ENCODE data around the gene CPPED1.

The CPPED1 gene

DNA sequence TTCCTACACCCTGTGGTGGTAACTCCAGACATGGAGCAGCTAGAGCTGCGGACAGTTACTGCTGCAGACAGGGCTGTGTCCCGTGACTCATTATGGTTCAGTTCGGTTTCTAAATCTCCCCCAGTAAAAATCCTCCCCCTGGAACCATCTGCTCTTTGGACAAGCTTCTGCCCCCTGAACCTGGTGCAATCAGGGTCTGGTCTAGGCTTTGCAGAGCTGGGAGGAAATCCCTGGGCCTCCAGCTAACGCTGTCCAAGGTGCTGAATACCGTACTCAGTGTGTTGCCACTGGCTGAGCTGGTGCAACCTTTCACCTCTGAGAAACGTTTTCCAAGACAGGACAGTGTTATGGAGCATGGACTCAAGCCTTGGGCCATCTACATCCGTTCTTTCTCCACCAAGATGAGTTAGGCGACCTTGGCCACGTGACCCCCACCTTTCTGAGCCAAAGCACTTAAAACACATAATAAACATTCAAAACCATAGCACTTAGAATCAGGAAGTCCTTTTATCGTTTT is 142.0 kb downstream of the CPPED1 start:
- H3K9me3 ChIP-seq (ENCODE audit: insufficient read depth, low read length): 0 out of 2 replicates have a peak, but pooled peaks cover 3% of the 10 kb centered on the region

DNA sequence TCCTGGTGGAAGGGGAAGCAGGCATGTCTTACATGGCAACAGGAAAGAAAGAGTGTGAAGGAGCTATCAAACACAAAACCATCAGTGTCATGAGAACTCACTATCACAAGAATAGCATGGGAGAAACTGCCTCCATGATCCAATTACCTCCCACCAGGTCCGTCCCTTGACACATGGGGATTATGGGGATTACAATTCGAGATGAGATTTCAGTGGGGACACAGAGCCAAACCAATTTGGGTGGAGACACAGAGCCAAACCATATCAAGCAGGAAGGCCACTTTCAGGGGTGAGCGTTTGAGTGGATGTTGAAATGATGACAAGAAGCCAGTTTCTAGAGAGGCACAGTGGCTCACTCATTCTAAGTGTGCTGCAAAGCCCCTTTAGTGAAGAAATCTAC is 143.8 kb downstream of the CPPED1 start:
- TF ChIP-seq, protein P1, sequence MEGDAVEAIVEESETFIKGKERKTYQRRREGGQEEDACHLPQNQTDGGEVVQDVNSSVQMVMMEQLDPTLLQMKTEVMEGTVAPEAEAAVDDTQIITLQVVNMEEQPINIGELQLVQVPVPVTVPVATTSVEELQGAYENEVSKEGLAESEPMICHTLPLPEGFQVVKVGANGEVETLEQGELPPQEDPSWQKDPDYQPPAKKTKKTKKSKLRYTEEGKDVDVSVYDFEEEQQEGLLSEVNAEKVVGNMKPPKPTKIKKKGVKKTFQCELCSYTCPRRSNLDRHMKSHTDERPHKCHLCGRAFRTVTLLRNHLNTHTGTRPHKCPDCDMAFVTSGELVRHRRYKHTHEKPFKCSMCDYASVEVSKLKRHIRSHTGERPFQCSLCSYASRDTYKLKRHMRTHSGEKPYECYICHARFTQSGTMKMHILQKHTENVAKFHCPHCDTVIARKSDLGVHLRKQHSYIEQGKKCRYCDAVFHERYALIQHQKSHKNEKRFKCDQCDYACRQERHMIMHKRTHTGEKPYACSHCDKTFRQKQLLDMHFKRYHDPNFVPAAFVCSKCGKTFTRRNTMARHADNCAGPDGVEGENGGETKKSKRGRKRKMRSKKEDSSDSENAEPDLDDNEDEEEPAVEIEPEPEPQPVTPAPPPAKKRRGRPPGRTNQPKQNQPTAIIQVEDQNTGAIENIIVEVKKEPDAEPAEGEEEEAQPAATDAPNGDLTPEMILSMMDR (IDR thresholded peaks at IDR 0.05; ENCODE audit: low read depth, low read length): no peak
- TF ChIP-seq EZH2phosphoT487 (IDR thresholded peaks at IDR 0.05; ENCODE audit: low read depth): no peak
- H3K4me1 ChIP-seq (ENCODE audit: low read length): no peaks in the 10 kb centered on the region
- no peak overlapping the region for H2AFZ ChIP-seq (ENCODE audit: low read depth, low read length)
- no peak overlapping the region for H3K9ac ChIP-seq (ENCODE audit: low read length)
- no peak overlapping the region for H3K4me2 ChIP-seq (ENCODE audit: low read length)
- no peak overlapping the region for H3K4me3 ChIP-seq (ENCODE audit: low read length)
- H3K36me3 ChIP-seq (replicated peaks; ENCODE audit: low read depth, low read length): peaks cover 3% of the 10 kb centered on the region
- no peaks in the 10 kb centered on the region for H4K20me1 ChIP-seq (ENCODE audit: insufficient read depth, low read length)
- H3K9me3 ChIP-seq (ENCODE audit: insufficient read depth, low read length): 0 out of 2 replicates have a peak, but pooled peaks cover 3% of the 10 kb centered on the region
- no peaks in the 10 kb centered on the region for H3K27me3 ChIP-seq (ENCODE audit: low read depth, low read length)
- H3K79me2 ChIP-seq (ENCODE audit: low read length): no peaks in the 10 kb centered on the region
- H3K27ac ChIP-seq (ENCODE audit: low read length): no peak overlapping the region

More for the DNA sequence above, 142.0 kb downstream of the CPPED1 start:
- Histone ChIP-seq H3K27ac (ENCODE audit: low read length) (no peak overlapping the region), H3K9ac (ENCODE audit: low read length) (no peak overlapping the region), H3K79me2 (ENCODE audit: low read length) (no peaks in the 10 kb centered on the region), H3K4me2 (ENCODE audit: low read length) (no peak overlapping the region), H2AFZ (ENCODE audit: low read depth, low read length) (no peak overlapping the region), H3K27me3 (ENCODE audit: low read depth, low read length) (no peaks in the 10 kb centered on the region), H4K20me1 (ENCODE audit: insufficient read depth, low read length) (no peaks in the 10 kb centered on the region), H3K36me3 (replicated peaks; ENCODE audit: low read depth, low read length) (peaks cover 3% of the 10 kb centered on the region), H3K4me3 (ENCODE audit: low read length) (no peak overlapping the region), H3K4me1 (ENCODE audit: low read length) (no peaks in the 10 kb centered on the region)
- no peak for TF ChIP-seq EZH2phosphoT487 (IDR thresholded peaks at IDR 0.05; ENCODE audit: low read depth)
- TF ChIP-seq, protein P1 (IDR thresholded peaks at IDR 0.05; ENCODE audit: low read depth, low read length): no peak

DNA sequence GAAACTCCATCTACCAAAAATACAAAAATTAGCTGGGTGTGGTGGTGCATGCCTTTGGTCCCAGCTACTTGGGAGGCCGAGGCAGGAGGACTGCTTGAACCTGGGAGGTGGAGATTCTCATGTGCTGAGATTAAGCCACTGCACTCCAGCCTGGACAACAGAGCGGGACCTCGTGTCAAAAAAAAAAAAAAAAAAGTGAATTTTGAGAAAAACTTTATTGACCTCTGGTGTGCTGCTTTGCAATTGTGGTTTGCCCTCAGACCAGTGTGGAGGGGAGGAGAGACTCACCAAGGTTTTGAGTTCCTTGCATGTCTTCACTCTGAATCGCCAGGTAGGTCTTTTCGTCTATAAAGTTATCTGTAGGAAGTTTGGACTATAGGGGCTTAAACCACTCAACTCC is 145.2 kb downstream of the CPPED1 start:
- Histone ChIP-seq H3K9me3 (ENCODE audit: insufficient read depth, low read length) (0 out of 2 replicates have a peak, but pooled peaks cover 3% of the 10 kb centered on the region), H3K27ac (ENCODE audit: low read length) (no peak overlapping the region), H3K4me3 (ENCODE audit: low read length) (no peak overlapping the region), H4K20me1 (ENCODE audit: insufficient read depth, low read length) (no peaks in the 10 kb centered on the region), H3K4me2 (ENCODE audit: low read length) (no peak overlapping the region), H3K36me3 (replicated peaks; ENCODE audit: low read depth, low read length) (no peaks in the 10 kb centered on the region), H2AFZ (ENCODE audit: low read depth, low read length) (no peak overlapping the region), H3K27me3 (ENCODE audit: low read depth, low read length) (no peaks in the 10 kb centered on the region), H3K4me1 (ENCODE audit: low read length) (no peaks in the 10 kb centered on the region), H3K79me2 (ENCODE audit: low read length) (no peaks in the 10 kb centered on the region), H3K9ac (ENCODE audit: low read length) (no peak overlapping the region)
- TF ChIP-seq, protein P1 (IDR thresholded peaks at IDR 0.05; ENCODE audit: low read depth, low read length): no peak
- no peak for TF ChIP-seq EZH2phosphoT487 (IDR thresholded peaks at IDR 0.05; ENCODE audit: low read depth)

DNA sequence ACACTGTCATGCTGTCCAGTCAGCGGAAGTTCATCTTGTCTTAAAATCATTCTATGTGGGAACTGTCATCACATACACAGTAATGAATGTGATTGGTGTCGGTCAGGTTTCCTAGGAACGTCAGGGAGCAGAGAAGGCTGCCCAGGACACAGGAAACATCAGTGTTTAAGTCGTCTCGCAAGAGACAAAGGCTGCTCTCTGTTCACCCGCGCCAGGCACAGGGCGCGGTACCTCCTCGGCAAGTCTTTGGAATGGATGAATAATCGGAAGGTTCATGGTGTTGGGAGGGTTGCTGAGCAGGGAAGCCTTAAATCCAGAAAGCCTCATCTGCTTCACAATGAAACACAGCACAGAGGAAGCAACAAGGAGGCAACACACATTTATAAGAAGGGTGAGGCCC is 148.2 kb downstream of the CPPED1 start:
- no peak overlapping the region for H3K9ac ChIP-seq (ENCODE audit: low read length)
- H3K4me2 ChIP-seq (ENCODE audit: low read length): no peak overlapping the region
- TF ChIP-seq, protein P1 (IDR thresholded peaks at IDR 0.05; ENCODE audit: low read depth, low read length): no peak
- TF ChIP-seq EZH2phosphoT487 (IDR thresholded peaks at IDR 0.05; ENCODE audit: low read depth): no peak
- no peaks in the 10 kb centered on the region for H3K4me1 ChIP-seq (ENCODE audit: low read length)
- no peak overlapping the region for H2AFZ ChIP-seq (ENCODE audit: low read depth, low read length)
- H4K20me1 ChIP-seq (ENCODE audit: insufficient read depth, low read length): no peaks in the 10 kb centered on the region
- H3K9me3 ChIP-seq (ENCODE audit: insufficient read depth, low read length): 0 out of 2 replicates have a peak, but pooled peaks cover 3% of the 10 kb centered on the region
- H3K27ac ChIP-seq (ENCODE audit: low read length): no peak overlapping the region
- no peaks in the 10 kb centered on the region for H3K36me3 ChIP-seq (replicated peaks; ENCODE audit: low read depth, low read length)
- no peaks in the 10 kb centered on the region for H3K79me2 ChIP-seq (ENCODE audit: low read length)
- no peaks in the 10 kb centered on the region for H3K27me3 ChIP-seq (ENCODE audit: low read depth, low read length)
- no peak overlapping the region for H3K4me3 ChIP-seq (ENCODE audit: low read length)

All from OCI-LY3 (cell line).